Neural progenitor cell (in vitro differentiated cells): ENCODE measurements around the gene KMT5B.

Experiments
- EZH2 ChIP-seq: fragments of 200-600 bp; sonication (generic); IDR thresholded peaks from 2 replicates; pipeline ENCODE4 v1.6.1; 2017; ENCODE audit warnings: antibody characterized with exemption, mild to moderate bottlenecking, moderate library complexity
- EZH2phosphoT487 ChIP-seq: fragments of 200-600 bp; sonication (generic); IDR thresholded peaks from 2 replicates; pipeline ENCODE4 v1.6.1; 2017; ENCODE audit warnings: antibody characterized with exemption
- TF ChIP-seq, protein P1 (sequence below): fragments of 200-600 bp; sonication (generic); IDR thresholded peaks from 2 replicates; pipeline ENCODE4 v1.5.1; 2017; ENCODE audit warnings: antibody characterized with exemption, mild to moderate bottlenecking

DNA sequence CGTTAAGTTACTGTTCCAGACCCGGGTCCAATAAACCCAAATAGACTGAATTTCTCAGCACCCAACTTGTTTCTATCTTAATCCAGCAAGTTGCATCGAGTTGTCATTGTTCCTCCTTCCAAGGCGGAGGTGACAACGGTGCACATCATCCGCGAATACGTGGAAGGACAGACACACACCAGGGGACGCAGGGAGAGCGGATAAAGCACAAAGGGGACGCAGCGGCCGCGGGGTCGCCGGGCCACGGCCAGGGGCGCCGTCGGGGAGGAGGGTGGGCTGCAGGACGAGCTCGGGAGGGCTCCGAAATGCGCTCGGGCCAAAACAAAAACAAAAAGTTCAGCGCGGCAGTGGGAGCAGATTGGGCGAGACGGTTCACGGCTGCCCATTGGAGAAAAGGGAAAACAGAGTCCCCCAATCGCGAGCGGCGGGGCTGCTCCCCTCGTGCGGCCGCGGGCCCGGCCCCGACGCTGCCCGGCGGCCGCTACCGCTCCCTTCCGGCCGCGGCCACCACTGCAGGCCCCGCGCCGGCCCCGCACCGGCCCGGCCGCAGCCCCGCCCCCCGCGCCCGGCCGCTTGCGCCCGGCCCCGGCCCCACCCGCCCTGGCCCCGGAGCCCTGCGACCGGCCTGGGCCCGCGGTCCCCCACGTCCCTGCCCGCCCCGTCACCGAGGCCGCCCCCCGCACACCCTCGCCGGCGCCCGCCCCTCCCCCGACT lies 518 bp downstream of the KMT5B start:
- TF ChIP-seq, protein P1, sequence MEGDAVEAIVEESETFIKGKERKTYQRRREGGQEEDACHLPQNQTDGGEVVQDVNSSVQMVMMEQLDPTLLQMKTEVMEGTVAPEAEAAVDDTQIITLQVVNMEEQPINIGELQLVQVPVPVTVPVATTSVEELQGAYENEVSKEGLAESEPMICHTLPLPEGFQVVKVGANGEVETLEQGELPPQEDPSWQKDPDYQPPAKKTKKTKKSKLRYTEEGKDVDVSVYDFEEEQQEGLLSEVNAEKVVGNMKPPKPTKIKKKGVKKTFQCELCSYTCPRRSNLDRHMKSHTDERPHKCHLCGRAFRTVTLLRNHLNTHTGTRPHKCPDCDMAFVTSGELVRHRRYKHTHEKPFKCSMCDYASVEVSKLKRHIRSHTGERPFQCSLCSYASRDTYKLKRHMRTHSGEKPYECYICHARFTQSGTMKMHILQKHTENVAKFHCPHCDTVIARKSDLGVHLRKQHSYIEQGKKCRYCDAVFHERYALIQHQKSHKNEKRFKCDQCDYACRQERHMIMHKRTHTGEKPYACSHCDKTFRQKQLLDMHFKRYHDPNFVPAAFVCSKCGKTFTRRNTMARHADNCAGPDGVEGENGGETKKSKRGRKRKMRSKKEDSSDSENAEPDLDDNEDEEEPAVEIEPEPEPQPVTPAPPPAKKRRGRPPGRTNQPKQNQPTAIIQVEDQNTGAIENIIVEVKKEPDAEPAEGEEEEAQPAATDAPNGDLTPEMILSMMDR: peak; percentile 36
- TF ChIP-seq EZH2phosphoT487 (no peak), EZH2 (no peak)
